WTC11 (cell line): ENCODE results near the gene ZCCHC4.

ENCODE experiments used
- CBFB ChIP-seq: sonication (generic); formaldehyde crosslinking; IDR thresholded peaks from 2 replicates; pipeline ENCODE4 v1.8.1; 2022; ENCODE audit warnings: mild to moderate bottlenecking, low read depth, missing genetic modification reagents
- CTCF ChIP-seq: fragments of 200-600 bp; IDR thresholded peaks from 2 replicates; pipeline ENCODE4 v1.8.0; 2022; ENCODE audit warnings: antibody characterized with exemption
- EMX1 ChIP-seq: fragments of 250-450 bp; sonication (Bioruptor Pico); IDR thresholded peaks from 2 replicates; pipeline ENCODE4 v1.8.0; 2021; ENCODE audit warnings: mild to moderate bottlenecking
- ETV6 ChIP-seq: sonication (generic); formaldehyde crosslinking; IDR thresholded peaks from 2 replicates; pipeline ENCODE4 v1.8.1; 2022; ENCODE audit warnings: mild to moderate bottlenecking, missing genetic modification reagents
- FOXJ3 ChIP-seq: sonication (generic); formaldehyde crosslinking; IDR thresholded peaks from 2 replicates; pipeline ENCODE4 v1.9.0; 2021; ENCODE audit warnings: missing genetic modification reagents, mild to moderate bottlenecking, borderline replicate concordance
- FOXP4 ChIP-seq: sonication (generic); formaldehyde crosslinking; IDR thresholded peaks from 2 replicates; pipeline ENCODE4 v1.8.0; 2022; ENCODE audit warnings: mild to moderate bottlenecking, missing genetic modification reagents
- MAX ChIP-seq: sonication (generic); formaldehyde crosslinking; IDR thresholded peaks from 2 replicates; pipeline ENCODE4 v1.8.0; 2022; ENCODE audit warnings: mild to moderate bottlenecking, missing genetic modification reagents
- NR2C2 ChIP-seq: sonication (generic); formaldehyde crosslinking; IDR thresholded peaks from 2 replicates; pipeline ENCODE4 v1.8.0; 2022; ENCODE audit warnings: mild to moderate bottlenecking, missing genetic modification reagents
- SP1 ChIP-seq: sonication (generic); formaldehyde crosslinking; conservative IDR thresholded peaks from 2 replicates; pipeline ENCODE4 v1.8.1; 2022; ENCODE audit warnings: missing genetic modification reagents
- USF1 ChIP-seq: sonication (generic); formaldehyde crosslinking; IDR thresholded peaks from 2 replicates; pipeline ENCODE4 v1.8.0; 2022; ENCODE audit warnings: mild to moderate bottlenecking, missing genetic modification reagents
- ZNF232 ChIP-seq: sonication (generic); formaldehyde crosslinking; IDR thresholded peaks from 2 replicates; pipeline ENCODE4 v1.8.0; 2022; ENCODE audit warnings: mild to moderate bottlenecking, missing genetic modification reagents
- ZNF317 ChIP-seq: sonication (generic); formaldehyde crosslinking; IDR thresholded peaks from 2 replicates; pipeline ENCODE4 v1.8.1; 2023; ENCODE audit warnings: low read depth, mild to moderate bottlenecking, moderate library complexity, missing genetic modification reagents, borderline replicate concordance
- ZNF512 ChIP-seq: sonication (generic); formaldehyde crosslinking; IDR thresholded peaks from 2 replicates; pipeline ENCODE4 v1.8.1; 2022; ENCODE audit warnings: missing genetic modification reagents, borderline replicate concordance

- TF ChIP-seq CTCF (no peak), ZNF512 (CRISPR knock-in tag) (no peak), ZNF317 (no peak), SP1 (CRISPR knock-in tag) (no peak), NR2C2 (no peak), MAX (no peak), ETV6 (CRISPR knock-in tag) (no peak), USF1 (CRISPR knock-in tag) (no peak), FOXJ3 (CRISPR knock-in tag) (no peak), CBFB (CRISPR knock-in tag) (no peak), FOXP4 (CRISPR knock-in tag) (no peak), ZNF232 (CRISPR knock-in tag) (no peak), EMX1 (CRISPR knock-in tag) (no peak)
Observed at GRCh38 chr4:25301471-25301870, 11.1 kb upstream of the ZCCHC4 start.
